ENCODE results near the gene ENPEP.
"Not testable (repeated sequence)": the region's sequence is repeated elsewhere in the genome, so short reads cannot be mapped to it uniquely, and the experiment has no call there.

The ENPEP gene

DNA sequence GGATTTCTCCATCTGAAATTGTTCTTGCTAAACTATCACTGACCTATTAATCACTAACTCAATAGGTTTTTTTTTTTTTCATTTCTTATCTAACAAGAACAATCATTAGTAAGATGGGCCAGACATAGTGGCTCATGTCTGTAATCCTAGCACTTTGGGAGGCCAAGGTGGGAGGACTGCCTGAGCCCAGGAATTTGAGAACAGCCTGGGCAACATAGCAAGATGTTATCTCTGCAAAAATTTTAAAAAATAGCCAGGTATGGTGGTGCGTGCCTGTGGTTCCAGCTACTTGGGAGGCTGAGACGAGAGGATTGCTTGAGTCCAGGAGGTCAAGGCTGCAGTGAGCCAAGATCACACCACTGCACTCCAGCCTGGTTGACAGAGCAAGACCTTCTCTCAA, 100.7 kb downstream of the ENPEP start:
- DNase-seq; in situ Hi-C loops (cut with MboI; ENCODE audit: low pct_unique_long_range_greater_than_20kb, low sequenced_read_pairs): not testable (repeated sequence)

DNA sequence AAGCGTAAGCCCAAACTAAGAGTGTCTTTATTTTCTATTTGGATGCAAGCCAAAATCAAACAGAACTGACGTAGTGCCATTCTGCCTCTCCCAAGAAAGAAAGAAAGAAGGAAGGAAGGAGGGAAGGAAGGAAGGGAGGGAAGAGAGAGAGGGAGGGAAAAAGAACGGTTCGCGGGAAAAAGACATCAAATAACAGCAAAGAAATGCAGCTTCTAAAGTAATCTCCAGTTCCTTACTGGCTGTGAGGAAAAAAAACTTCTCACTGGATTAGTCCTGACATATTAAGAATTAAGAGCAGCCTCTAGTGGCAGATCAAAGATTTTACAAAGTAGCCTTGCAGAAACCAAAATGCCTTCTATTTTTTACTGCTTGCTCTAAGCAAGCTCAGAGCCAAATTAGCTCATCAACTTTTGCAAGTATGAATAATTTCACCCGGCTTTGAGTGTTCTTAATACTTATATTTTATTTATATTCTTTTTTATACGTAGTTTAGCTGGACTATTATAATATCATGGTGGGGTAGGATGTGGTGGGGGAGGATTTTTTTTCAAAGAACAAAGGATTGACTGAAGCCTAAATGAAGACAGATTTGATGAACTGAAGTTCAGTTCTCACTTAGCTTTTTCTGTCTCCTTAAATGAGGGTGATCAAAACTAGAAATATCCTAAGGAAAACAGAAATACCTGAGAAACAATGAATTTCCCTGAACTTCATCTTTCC, 110.3 kb downstream of the ENPEP start:
- peak; percentile 18 for DNase-seq
- in situ Hi-C loops (cut with MboI; ENCODE audit: low pct_unique_long_range_greater_than_20kb, low sequenced_read_pairs): no loop called here

DNA sequence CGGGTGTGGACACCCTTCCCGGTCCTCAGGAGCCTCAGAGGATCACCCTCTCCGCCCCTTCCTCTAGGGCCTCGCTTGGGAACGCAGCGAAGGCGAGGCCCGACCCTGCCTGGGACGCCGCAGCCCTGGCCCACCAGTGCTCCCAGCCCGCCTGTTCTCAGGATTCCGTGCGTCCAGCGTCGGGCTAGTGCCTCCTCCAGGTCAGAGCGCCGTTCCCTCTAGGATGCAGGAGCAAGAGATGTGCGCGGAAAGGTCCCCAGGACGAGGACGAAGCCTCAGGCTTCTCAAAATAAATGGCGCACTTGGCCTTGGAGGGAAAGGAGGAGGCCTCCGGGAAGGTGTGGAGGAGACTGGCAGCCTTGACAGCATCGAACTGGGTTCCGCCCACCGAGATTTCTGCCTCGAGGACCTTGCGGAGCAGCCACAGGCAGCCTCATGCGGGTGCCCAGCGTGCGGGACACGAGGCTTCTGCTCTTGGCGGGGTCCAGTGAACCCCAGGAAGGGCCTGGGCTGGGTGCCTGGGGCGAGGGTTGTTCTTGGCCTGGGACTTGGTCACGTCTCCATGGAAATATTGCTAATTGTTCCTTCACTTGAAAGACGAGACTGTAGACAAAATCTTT, 111.8 kb downstream of the ENPEP start:
- DNase-seq: no peak
- in situ Hi-C loops (cut with MboI; ENCODE audit: low pct_unique_long_range_greater_than_20kb, low sequenced_read_pairs): no loop called here

DNA sequence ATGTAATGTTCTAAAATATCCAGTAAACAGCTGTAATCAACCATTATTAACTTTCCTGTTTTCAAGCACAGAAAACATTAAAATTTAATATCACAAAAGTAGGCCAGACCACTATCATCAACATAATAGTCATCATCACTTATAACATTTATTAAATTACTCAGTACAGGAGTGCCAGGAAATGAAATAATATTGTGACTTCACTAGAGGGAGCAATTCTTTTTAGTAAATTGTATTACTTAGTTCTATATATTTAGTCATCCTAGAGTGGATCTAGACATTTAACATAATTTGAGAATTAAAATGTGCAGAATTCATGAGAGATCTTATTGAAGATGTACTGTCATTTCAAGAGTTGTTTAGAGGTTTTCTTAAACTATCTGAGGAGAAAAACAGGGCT, 113.3 kb downstream of the ENPEP start:
- in situ Hi-C loops (cut with MboI; ENCODE audit: low pct_unique_long_range_greater_than_20kb, low sequenced_read_pairs): no loop called here
- DNase-seq: no peak

DNA sequence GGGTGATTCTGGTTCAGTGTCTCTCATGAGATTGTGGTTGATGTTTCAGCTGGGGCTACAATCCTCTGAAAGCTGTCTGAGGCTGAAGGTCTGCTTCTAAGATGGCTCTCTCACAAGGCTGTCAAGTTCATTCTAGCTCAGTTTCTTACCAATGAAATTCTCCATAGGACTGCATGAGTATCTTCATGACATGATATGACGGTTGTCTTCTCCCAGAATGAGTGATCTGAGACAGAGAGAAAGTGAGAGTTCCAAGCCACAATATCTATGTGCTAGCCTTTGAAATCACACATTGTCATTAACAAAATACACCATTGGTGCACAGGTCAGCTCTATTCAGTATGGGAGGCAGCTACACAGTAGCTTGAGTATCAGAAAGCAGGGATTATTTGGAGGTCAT, 119.6 kb downstream of the ENPEP start:
- DNase-seq: no peak
- in situ Hi-C loops (cut with MboI; ENCODE audit: low pct_unique_long_range_greater_than_20kb, low sequenced_read_pairs): no loop called here

DNA sequence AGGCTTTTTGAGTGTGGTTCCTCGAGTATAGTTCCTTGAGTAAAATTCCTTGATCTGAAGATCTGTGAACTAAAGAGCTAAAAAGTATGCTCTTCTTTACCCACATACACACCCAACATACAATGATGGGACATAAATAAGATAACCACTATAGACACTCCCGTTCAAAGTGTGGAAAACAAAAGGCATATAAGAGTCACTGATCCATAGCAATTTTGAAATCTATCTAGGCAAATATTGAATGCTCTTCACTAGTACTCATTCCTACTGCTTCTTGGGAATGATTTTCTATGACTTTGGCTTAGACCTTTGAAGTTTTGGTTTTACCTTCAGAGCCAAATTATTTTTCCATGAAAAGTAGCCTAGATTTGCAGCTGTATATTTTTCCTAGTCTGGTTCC, 120.5 kb downstream of the ENPEP start:
- DNase-seq: no peak
- in situ Hi-C loops (cut with MboI; ENCODE audit: low pct_unique_long_range_greater_than_20kb, low sequenced_read_pairs): no loop called here

DNA sequence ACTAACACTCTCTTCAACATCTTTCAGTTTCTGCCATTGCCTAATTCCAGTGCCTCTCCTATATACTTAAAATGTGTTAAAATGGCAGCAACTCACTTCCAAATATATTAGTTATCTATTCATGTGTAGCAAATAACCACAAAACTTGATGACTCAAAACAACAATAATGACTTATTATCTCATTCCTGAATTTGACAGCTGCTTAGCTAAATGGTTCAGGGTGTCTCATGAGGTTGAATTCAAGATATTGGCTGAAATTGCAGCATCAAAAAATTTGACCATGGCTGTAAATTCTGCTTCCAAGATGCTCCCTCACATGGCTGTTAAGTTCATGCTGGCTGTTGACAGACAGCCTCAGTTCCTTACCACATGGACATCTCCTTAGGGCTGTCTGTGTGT, 121.6 kb downstream of the ENPEP start:
- DNase-seq: no peak

DNA sequence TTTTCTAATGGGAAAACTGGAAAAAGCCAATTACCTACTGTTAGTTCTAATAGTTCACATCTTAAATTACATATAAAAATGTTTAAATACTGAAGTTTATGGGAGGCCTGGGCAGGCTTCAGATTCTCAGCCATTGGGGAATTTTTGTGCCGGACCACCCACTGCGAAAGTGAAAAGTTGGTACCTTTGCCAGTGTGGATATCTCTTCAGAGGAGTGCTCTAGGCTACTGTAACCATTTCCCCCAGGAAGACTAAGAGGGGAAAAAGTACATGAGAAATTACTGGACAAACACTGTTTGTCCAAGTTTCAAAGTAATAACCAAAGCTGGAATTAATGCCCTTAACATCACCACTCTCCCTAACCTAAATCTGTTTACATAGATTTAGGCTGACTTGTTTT, 126.1 kb downstream of the ENPEP start:
- in situ Hi-C loops (cut with MboI; ENCODE audit: low pct_unique_long_range_greater_than_20kb, low sequenced_read_pairs): no loop called here
- no peak for DNase-seq

More for the DNA sequence above, 121.6 kb downstream of the ENPEP start:
- in situ Hi-C loops (cut with MboI; ENCODE audit: low pct_unique_long_range_greater_than_20kb, low sequenced_read_pairs): no loop called here

DNA sequence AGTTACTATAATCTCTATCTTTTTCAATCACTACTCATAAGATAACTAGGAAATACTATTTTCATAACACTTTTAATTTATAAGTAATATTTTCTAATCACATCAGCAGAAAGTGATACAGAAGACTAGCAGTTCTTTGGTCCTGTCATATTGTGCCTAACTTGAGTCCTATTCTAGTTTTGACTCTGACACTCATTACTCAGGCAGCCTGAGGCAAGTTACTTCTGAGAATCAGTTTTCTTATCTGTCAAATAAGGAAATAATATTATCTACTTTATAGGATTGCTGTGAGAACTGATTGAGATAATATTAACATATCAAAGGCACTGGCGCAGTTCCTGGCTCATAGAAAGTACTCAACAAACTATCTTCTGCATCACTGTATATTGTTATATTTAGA, 129.1 kb downstream of the ENPEP start:
- no peak for DNase-seq
- in situ Hi-C loops (cut with MboI; ENCODE audit: low pct_unique_long_range_greater_than_20kb, low sequenced_read_pairs): no loop called here

DNA sequence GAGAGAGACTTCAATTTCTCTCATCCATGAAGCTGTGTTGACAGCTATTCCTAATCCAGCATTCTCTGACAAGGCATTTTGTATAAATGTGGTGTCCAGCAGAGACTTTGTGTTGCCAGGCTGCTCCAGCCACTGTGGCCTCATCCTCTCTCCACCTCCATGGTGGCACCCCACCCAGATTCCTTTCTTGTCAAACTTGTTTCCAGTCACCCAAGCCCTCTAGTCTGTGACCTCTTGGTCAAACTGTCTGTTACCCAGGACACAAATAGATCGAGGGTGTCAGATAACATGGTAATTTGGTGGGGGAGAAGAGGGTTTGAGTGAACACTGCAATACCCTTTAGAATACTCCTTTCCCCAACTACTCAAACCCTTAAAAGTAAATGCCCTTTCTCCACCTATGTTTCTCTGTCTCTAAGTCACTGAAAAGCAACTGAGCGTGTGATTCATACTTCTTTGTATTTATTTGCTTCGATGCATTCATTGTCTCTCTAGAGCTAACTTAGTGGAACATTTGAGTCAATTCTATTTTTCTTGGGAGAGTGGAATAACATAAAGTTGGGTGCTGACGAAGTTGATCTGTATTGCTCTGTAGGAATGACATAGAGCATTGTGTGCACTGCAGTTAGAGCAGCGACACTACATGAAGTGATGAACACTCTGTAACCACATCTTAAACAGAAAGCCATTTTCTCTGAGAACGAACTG, 133.2 kb downstream of the ENPEP start:
- DNase-seq: no peak

DNA sequence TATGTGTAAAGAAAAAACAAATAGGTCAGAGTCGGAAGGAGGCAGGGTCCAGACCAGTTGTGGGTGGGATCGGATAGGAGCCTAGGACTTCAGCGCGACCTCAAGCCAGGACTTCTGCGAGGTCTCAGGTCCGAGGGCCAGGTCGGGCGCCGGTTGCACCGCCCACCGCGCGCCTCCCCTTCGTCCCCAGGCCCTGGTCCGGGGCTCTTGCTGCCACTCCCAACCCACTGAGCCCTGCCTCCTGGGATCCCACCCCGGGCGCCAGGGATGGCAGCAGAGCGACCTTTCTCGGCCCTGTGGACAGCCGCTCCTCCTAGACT, 134.6 kb downstream of the ENPEP start:
- DNase-seq: no peak
- in situ Hi-C loops (cut with MboI; ENCODE audit: low pct_unique_long_range_greater_than_20kb, low sequenced_read_pairs): no loop called here

More for the DNA sequence above, 133.2 kb downstream of the ENPEP start:
- in situ Hi-C loops (cut with MboI; ENCODE audit: low pct_unique_long_range_greater_than_20kb, low sequenced_read_pairs): no loop called here

DNA sequence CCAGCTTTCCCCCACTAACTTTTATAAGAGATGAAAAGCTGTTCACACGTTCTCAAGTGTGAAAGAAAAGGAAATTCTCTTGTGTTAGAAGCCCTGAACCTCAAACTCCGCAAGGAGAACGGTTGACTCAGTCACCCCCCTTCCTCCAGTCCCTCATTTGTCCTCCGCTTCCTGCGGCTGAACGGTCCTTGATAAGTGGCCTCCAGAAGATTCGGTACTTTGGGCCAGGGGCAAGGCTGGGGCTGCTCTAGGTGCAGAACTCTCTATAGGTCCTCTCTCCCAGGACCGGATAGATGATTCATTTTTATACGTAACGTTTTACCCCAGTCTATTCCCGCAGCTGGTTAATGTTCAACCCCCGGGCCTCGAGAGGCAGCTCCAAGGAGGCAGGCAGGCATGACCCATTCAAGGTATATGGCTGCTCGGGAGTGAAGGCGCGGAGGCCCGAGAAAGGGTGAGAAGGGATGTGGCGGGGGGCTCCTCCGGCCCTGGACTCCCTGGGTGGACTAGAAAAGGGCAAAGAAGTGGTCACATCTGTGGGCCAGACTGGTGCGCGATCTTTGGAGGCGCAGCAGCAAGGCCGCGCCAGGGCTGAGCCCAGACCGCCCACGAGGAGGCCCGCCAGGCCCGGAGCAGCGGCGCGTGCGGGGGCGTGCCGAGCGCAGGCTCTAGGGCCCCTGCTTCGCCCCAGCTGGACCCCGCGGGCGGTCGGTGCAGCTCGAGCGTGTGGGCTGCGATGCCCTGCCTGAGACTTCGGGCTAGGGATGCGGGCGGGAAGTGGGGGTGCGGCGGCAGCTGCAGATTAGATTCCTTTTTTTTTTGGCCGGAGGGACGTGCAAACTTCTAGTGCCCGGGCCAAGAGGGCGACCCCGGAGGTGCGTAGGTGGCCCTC, 135.2 kb downstream of the ENPEP start:
- DNase-seq: no peak
- in situ Hi-C loops (cut with MboI; ENCODE audit: low pct_unique_long_range_greater_than_20kb, low sequenced_read_pairs): no loop called here

DNA sequence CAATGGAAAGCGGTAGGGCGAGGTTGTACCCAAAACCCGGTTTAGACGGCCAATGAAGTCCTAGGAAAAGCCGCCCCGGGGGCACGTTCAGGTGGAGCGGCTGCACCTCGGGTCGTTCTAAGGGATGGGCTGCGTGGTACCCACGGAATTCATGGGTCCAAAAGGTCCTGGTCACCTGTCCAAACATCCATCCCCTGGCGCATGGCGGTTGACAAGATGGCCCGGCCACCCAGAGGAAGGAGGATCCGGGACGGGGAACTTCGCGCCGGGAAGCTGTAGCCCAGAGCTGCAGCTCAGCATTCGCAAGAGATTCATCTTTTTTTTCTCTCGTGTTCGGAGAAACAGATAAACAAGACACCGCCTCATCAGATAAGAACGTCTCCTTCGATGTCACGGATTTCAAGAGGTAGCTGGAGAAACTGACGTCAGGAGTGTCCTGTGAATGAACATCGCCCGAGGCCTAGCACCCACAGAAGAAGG, 136.1 kb downstream of the ENPEP start:
- in situ Hi-C loops (cut with MboI; ENCODE audit: low pct_unique_long_range_greater_than_20kb, low sequenced_read_pairs): no loop called here
- no peak for DNase-seq

DNA sequence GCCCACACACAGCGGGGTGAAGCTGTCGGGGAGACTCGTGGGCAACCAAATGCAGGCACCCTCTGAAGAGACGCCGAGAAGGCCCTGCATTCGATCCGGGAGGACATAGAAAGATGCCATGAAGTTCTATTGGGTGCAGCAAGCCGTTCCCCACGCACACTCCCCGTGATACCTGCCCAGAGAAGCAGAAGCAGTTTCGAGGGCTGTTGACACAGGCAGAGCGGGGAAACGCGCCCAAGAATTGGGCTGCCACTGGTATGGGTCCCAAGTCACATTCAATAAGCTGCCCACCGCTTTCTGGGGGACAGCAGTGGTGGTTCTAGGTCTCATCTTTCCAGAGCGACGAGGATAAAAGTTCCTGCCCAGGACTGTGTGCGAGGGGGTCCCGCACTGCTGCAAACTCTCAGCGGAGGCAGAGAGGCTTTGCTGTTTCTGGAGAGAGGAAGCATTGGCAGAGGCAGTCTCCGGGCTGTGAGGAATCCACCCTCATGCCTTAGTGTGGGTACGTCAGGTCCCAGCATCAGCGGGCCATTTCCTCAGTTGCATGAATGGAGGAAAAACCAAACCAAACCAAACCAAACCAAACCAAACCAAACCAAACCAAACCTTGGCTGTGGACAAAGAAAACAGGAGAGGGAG, 136.8 kb downstream of the ENPEP start:
- DNase-seq: no peak
- in situ Hi-C loops (cut with MboI; ENCODE audit: low pct_unique_long_range_greater_than_20kb, low sequenced_read_pairs): no loop called here

DNA sequence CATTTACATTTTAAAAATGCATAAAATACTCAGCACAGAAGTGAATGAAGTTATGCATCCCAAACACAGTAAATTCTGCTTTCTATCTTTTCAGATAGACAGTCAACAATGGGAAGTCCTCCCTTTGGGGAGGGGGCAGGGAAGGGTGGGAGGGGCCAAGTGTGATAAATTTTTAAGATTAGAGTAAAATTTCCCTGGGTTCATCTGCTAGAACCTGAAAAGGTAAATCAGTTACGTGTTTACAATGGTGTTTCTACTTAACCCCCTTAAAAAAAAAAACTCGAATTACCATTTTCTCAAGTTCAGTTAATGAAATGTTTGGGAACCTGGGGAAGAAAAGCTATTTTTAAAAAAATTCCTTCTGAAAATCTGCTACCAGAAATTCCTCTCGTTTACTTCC, 137.8 kb downstream of the ENPEP start:
- DNase-seq: no peak
- in situ Hi-C loops (cut with MboI; ENCODE audit: low pct_unique_long_range_greater_than_20kb, low sequenced_read_pairs): no loop called here

DNA sequence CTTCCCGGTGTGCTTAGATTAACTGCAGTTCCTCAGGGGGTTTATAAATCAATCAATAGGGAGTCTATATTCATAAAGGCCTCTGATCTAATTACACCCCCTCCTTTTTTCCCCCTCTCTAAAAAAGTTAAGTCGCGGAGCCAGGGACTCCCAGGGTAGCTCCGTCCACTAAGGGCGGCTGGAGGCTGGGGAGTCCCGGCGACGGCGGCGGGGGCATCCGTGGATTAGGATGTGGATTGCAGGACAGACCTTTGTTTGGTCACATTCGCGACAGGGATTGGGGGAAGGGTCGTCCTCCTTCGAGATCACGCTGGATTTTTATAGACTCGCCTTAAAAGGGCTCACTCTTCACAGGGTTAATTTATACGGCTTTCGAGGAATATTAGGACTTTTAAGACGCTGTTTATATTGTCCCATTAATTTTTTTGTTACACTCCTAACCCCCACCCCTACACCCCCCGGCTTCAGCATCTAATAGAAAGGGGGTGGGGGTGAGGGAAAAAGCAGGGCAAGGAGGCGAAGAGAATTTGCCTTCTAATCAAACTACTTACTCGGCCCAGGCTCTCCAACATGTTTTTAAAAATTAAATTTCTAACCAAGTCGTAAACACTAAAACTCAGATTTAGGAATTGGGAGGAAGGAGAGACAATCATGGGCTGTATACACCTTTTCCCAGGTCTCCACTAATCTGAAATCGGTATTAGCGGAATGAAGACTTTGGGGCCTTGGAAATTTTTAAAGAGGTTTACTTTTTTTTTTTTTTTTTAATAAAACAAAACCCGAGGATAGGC, 138.4 kb downstream of the ENPEP start:
- in situ Hi-C loops (cut with MboI; ENCODE audit: low pct_unique_long_range_greater_than_20kb, low sequenced_read_pairs): no loop called here
- no peak for DNase-seq

Data from KBM-7 (cell line).